SK-N-SH (cell line): ENCODE data around the gene PACSIN3. TPM values are rescaled to one million over a fixed set of nuclear protein-coding genes. Genes with fewer than 3 reads are reported as not detected.
"Not testable (repeated sequence)": the region's sequence is repeated elsewhere in the genome, so short reads cannot be mapped to it uniquely, and the experiment has no call there.

Source experiments
- CTCF ChIA-PET: fragments of 300-600, 350-600 bp; formaldehyde crosslinking; extraction: SDS; loops from one replicate; lab custom pipeline; 2021; lab: Yijun Ruan, JAX
- POLR2A ChIA-PET: fragments of 350-600 bp; sonication (Branson Sonifier 250); formaldehyde crosslinking; extraction: SDS; loops from one replicate; lab custom pipeline; 2020; ENCODE audit warnings: antibody characterized with exemption, inconsistent platforms; lab: Yijun Ruan, JAX
- DNase-seq: peaks from one replicate; pipeline ENCODE4 v3.0.0; 2012
- H2AFZ ChIP-seq: fragments of 200-600 bp; sonication (generic); 2 replicates; pipeline ENCODE4 v1.8.1; 2016; ENCODE audit warnings: antibody characterized with exemption, mild to moderate bottlenecking, low read depth
- H3F3A ChIP-seq: fragments of 200-600 bp; sonication (generic); replicated peaks from 2 replicates; pipeline ENCODE3; 2016; ENCODE audit warnings: antibody characterized with exemption, mild to moderate bottlenecking; ENCODE audit not compliant: insufficient read depth
- H3K27ac ChIP-seq, 2 experiments: fragments of 200-500 bp in 1 of 2; fragments of 200-600 bp in 1 of 2; sonication (Bioruptor generic) in 1 of 2; sonication (generic), shearing (Covaris generic) in 1 of 2; 2 replicates each; pipeline versions ENCODE4 v1.5.1 to v1.6.1; 2014 to 2016; ENCODE audit warnings: low read depth in 2 of 2, inconsistent platforms in 1 of 2, low read length in 1 of 2, mild to moderate bottlenecking in 1 of 2, mixed read lengths in 1 of 2
- H3K27me3 ChIP-seq: fragments of 200-600 bp; sonication (generic), shearing (Covaris generic); 2 replicates; pipeline ENCODE4 v1.6.1; 2016; ENCODE audit warnings: mixed run types; ENCODE audit not compliant: insufficient read depth
- H3K36me3 ChIP-seq, 2 experiments: fragments of 200-500 bp in 1 of 2; fragments of 200-600 bp in 1 of 2; sonication (Bioruptor generic) in 1 of 2; sonication (generic) in 1 of 2; replicated peaks in 1 of 2; 2 replicates each; pipeline versions ENCODE3 to v1.5.1; 2014 to 2016; ENCODE audit warnings: low read length in 1 of 2, mild to moderate bottlenecking in 1 of 2; ENCODE audit not compliant: insufficient read depth in 2 of 2, control insufficient read depth in 1 of 2
- H3K4me1 ChIP-seq, 2 experiments: fragments of 200-500 bp in 1 of 2; fragments of 200-600 bp in 1 of 2; sonication (Bioruptor generic) in 1 of 2; sonication (generic), shearing (Covaris generic) in 1 of 2; 2 replicates each; pipeline versions ENCODE4 v1.5.1 to v1.6.1; 2014 to 2016; ENCODE audit warnings: low read depth in 1 of 2, low read length in 1 of 2, mixed run types in 1 of 2; ENCODE audit not compliant: insufficient read depth in 2 of 2, control insufficient read depth in 1 of 2
- H3K4me2 ChIP-seq: fragments of 200-600 bp; sonication (generic), shearing (Covaris generic); 2 replicates; pipeline ENCODE4 v1.6.1; 2017; ENCODE audit warnings: mixed run types
- H3K4me3 ChIP-seq, 2 experiments: fragments of 200-500 bp in 1 of 2; fragments of 200-600 bp in 1 of 2; sonication (Bioruptor generic) in 1 of 2; sonication (generic), shearing (Covaris generic) in 1 of 2; 2 replicates each; pipeline versions ENCODE4 v1.5.1 to v1.8.1; 2014 to 2016; ENCODE audit warnings: low read depth in 2 of 2, inconsistent platforms in 1 of 2, low read length in 1 of 2, mild to moderate bottlenecking in 1 of 2, mixed read lengths in 1 of 2, moderate library complexity in 1 of 2
- H3K79me2 ChIP-seq: fragments of 200-600 bp; sonication (generic); 2 replicates; pipeline ENCODE4 v1.8.1; 2017; ENCODE audit warnings: mild to moderate bottlenecking; ENCODE audit not compliant: insufficient read depth
- H3K9ac ChIP-seq: fragments of 200-600 bp; sonication (generic); 2 replicates; pipeline ENCODE4 v1.6.1; 2017; ENCODE audit warnings: mixed run types
- H3K9me2 ChIP-seq: fragments of 200-600 bp; sonication (generic); 2 replicates; pipeline ENCODE4 v1.6.1; 2017; ENCODE audit warnings: mixed run types
- H3K9me3 ChIP-seq: fragments of 200-600 bp; sonication (generic); 2 replicates; pipeline ENCODE4 v1.6.1; 2017; ENCODE audit warnings: mixed run types, mild to moderate bottlenecking, moderate library complexity
- H4K20me1 ChIP-seq: fragments of 200-600 bp; sonication (generic); 2 replicates; pipeline ENCODE4 v1.6.1; 2017; ENCODE audit warnings: mild to moderate bottlenecking, mixed run types; ENCODE audit not compliant: insufficient read depth
- CHD2 ChIP-seq: fragments of 150-350 bp; IDR thresholded peaks from 2 replicates; pipeline ENCODE4 v1.6.1; 2018; ENCODE audit warnings: low read length; ENCODE audit not compliant: partially characterized antibody
- EP300 ChIP-seq, 2 experiments: IDR thresholded peaks; 2 replicates each; pipeline versions ENCODE4 v1.4.0 to v1.6.1; 2012; ENCODE audit warnings: borderline replicate concordance in 1 of 2, low read depth in 1 of 2, low read length in 1 of 2
- FOXJ3 ChIP-seq: sonication (generic); formaldehyde crosslinking; IDR thresholded peaks from 2 replicates; pipeline ENCODE4 v1.5.1; 2020; ENCODE audit warnings: mild to moderate bottlenecking, missing genetic modification reagents
- FOXM1 ChIP-seq: IDR thresholded peaks from 2 replicates; pipeline ENCODE4 v1.4.0; 2012; ENCODE audit warnings: low read depth, mild to moderate bottlenecking
- GATA2 ChIP-seq: sonication (generic); formaldehyde crosslinking; IDR thresholded peaks from 2 replicates; pipeline ENCODE4 v1.5.0; 2020; ENCODE audit warnings: mild to moderate bottlenecking, missing genetic modification reagents
- JUND ChIP-seq: IDR thresholded peaks from 2 replicates; pipeline ENCODE4 v1.4.0; 2012
- MEF2A ChIP-seq: IDR thresholded peaks from 2 replicates; pipeline ENCODE4 v1.4.0; 2012; ENCODE audit warnings: low read depth, borderline replicate concordance
- MXI1 ChIP-seq: IDR thresholded peaks from 2 replicates; pipeline ENCODE4 v1.6.1; 2012; ENCODE audit warnings: mild to moderate bottlenecking, low read depth, low read length, improper control_type of control experiment
- NFIC ChIP-seq: IDR thresholded peaks from 2 replicates; pipeline ENCODE4 v1.4.0; 2012; ENCODE audit warnings: borderline replicate concordance
- NRF1 ChIP-seq: IDR thresholded peaks from 2 replicates; pipeline ENCODE4 v1.6.1; 2012; ENCODE audit warnings: low read depth, mild to moderate bottlenecking, low read length
- POLR2AphosphoS5 ChIP-seq: IDR thresholded peaks from 2 replicates; pipeline ENCODE4 v1.6.1; 2012; ENCODE audit warnings: low read depth, low read length
- REST ChIP-seq: IDR thresholded peaks from 2 replicates; pipeline ENCODE4 v1.6.1; 2012; ENCODE audit warnings: mild to moderate bottlenecking, low read depth, low read length, moderate library complexity
- RFX5 ChIP-seq: IDR thresholded peaks from 2 replicates; pipeline ENCODE4 v1.6.1; 2012; ENCODE audit warnings: mild to moderate bottlenecking, improper control_type of control experiment, low read length
- SMC3 ChIP-seq: IDR thresholded peaks from 2 replicates; pipeline ENCODE4 v1.6.1; 2012; ENCODE audit warnings: low read depth, low read length, improper control_type of control experiment
- TCF12 ChIP-seq: IDR thresholded peaks from 2 replicates; pipeline ENCODE4 v1.4.0; 2012
- TEAD4 ChIP-seq: IDR thresholded peaks from 2 replicates; pipeline ENCODE4 v1.4.0; 2012; ENCODE audit warnings: mild to moderate bottlenecking, borderline replicate concordance; ENCODE audit not compliant: insufficient read depth
- WGBS: methylation state at CpG from one replicate; pipeline ENCODE4 v1.1.6; 2017; ENCODE audit warnings: low lambda C conversion rate; 5-methylcytosine and 5-hydroxymethylcytosine counted together
- polyA plus RNA-seq, 3 experiments: library from polyadenylated mRNA; depleted of rRNA; stranded (reverse); fragments of >200 nt; gene quantifications; 2 replicates each; pipeline ENCODE4 v1.2.3, GENCODE V29; 2012
- TF ChIP-seq, protein P1 (sequence below): fragments of 200-600 bp; sonication (generic); IDR thresholded peaks from 2 replicates; pipeline ENCODE4 v1.6.1; 2017; ENCODE audit warnings: antibody characterized with exemption, mild to moderate bottlenecking, moderate library complexity
- TF ChIP-seq, protein P2 (sequence below): IDR thresholded peaks from 2 replicates; pipeline ENCODE4 v1.4.0; 2012; ENCODE audit warnings: low read depth
- TF ChIP-seq, protein P3 (sequence below): IDR thresholded peaks from 2 replicates; pipeline ENCODE4 v1.4.0; 2012; ENCODE audit warnings: low read depth, borderline replicate concordance

The PACSIN3 gene
- polyA plus RNA-seq, 1 of the 3 experiments (the other 2 are of a cell fraction): 31.1 TPM

DNA sequence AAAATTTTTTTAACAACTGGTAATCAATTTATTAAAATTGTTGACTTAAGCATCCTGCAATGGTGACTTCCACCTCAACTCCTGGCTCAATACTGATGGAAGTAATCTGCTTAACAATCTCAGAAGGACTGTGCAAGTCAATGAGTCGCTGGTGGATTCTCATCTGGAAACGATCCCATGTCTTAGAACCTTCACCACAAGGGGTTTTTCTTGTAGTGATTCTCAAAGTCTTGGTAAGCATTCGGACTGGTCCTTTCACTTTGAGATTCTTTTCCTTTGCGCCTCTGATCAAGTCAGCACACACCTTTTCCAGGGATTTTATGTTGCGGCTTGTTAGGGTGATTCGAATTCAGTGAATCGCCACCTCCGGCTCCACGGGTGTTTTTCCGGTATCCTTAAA lies 4.9 kb upstream of the PACSIN3 start:
- H3K4me3 ChIP-seq, H3K27me3 ChIP-seq, H3K9me3 ChIP-seq, H4K20me1 ChIP-seq, CTCF ChIA-PET, POLR2A ChIA-PET, H2AFZ ChIP-seq, DNase-seq, H3K79me2 ChIP-seq, H3K36me3 ChIP-seq, H3K4me2 ChIP-seq, H3K9ac ChIP-seq, H3K9me2 ChIP-seq: not testable (repeated sequence)
- H3F3A ChIP-seq: peaks cover 23% of the 10 kb centered on the region
- 77% methylated on average over 10 of the region's 10 CpGs for WGBS
- peaks cover 6 to 23% of the 10 kb centered on the region in 2 experiments; a peak in 3 of 4 replicates for H3K4me1 ChIP-seq
- peak overlapping the region in 1 of 2 experiments; percentile 16; a peak in 1 of 4 replicates for H3K27ac ChIP-seq
- TF ChIP-seq TCF12: peak; percentile 31; the same call in 1 of the 2 replicates

DNA sequence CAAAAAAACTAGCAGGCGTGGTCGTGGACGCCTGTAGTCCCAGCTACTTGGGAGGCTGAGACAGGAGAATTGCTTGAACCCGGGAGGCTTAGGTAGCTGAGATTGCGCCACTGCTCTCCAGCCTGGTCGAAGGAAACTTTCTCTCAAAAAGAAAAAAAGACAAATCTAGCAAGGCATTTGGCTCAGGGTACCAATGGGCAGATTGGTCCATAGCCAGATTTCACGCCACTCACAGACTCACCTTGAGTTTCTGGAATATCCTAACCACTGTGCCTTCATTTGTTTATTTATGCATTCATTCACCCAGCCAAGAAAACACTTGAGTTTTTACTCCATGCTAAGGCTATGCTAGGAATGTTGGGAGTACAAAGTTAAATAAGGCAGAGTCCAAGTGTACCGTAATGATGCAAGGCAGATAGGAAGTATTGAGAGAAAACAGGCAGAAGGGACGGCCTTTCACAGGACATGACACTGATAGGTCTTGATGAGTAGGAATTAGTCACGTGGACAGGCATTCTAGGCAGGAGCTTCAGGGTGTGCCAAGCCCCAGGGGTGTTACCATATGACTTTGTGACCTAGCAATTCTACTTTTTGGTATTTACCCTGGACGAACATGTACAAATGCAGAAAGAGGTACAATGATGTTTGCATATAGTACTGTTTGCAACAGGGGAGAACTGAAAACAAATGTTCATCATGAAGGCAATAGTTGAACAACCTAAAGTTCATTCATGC lies 3.0 kb upstream of the PACSIN3 start:
- Histone ChIP-seq H3K9me3 (no peaks in the 10 kb centered on the region), H3K36me3 (no peaks in the 10 kb centered on the region), H3K4me2 (0 out of 2 replicates have a peak overlapping the region, but pooled peaks have one; percentile 0), H3K4me1 (peaks cover 11 to 33% of the 10 kb centered on the region in 2 experiments; a peak in 3 of 4 replicates), H3K27me3 (no peaks in the 10 kb centered on the region), H4K20me1 (no peaks in the 10 kb centered on the region), H2AFZ (no peak overlapping the region; the same call in 1 of the 2 replicates), H3K9me2 (no peaks in the 10 kb centered on the region), H3F3A (peaks cover 23% of the 10 kb centered on the region), H3K4me3 (no peak overlapping the region), H3K9ac (no peak overlapping the region), H3K27ac (peak overlapping the region in 1 of 2 experiments; percentile 7; a peak in 1 of 4 replicates), H3K79me2 (peaks cover 9% of the 10 kb centered on the region; the same call in 1 of the 2 replicates)
- no peak for DNase-seq
- ChIA-PET CTCF (interaction anchor here (1.0 to 4.0 kb wide), 6 partner anchors 11 to 222 kb away, joined by 3 to 31 read pairs (median 13); no protein-coding TSS in a partner anchor), POLR2A (interaction anchor here (3.1 to 4.9 kb wide), 3 partner anchors 26 to 70 kb away, joined by 11 to 69 read pairs (median 48); partner anchors contain the start of genes ACP2 and DDB2)
- WGBS: 71% methylated on average over 11 of the region's 11 CpGs
- no peak for TF ChIP-seq CHD2
- TF ChIP-seq TCF12: peak; percentile 85
- TF ChIP-seq TEAD4: peak; percentile 55; the same call in 1 of the 2 replicates
- no peak for TF ChIP-seq SMC3
- no peak for TF ChIP-seq NRF1
- no peak for TF ChIP-seq MXI1
- TF ChIP-seq EP300 (IDR thresholded peaks at IDR 0.05; ENCODE audit: borderline replicate concordance in 1 of 2, low read depth in 1 of 2, low read length in 1 of 2): peak in 1 of 2 experiments; percentile 20; a peak in 1 of 4 replicates
- TF ChIP-seq FOXJ3 (CRISPR knock-in tag): no peak
- no peak for TF ChIP-seq JUND
- TF ChIP-seq, protein P1, sequence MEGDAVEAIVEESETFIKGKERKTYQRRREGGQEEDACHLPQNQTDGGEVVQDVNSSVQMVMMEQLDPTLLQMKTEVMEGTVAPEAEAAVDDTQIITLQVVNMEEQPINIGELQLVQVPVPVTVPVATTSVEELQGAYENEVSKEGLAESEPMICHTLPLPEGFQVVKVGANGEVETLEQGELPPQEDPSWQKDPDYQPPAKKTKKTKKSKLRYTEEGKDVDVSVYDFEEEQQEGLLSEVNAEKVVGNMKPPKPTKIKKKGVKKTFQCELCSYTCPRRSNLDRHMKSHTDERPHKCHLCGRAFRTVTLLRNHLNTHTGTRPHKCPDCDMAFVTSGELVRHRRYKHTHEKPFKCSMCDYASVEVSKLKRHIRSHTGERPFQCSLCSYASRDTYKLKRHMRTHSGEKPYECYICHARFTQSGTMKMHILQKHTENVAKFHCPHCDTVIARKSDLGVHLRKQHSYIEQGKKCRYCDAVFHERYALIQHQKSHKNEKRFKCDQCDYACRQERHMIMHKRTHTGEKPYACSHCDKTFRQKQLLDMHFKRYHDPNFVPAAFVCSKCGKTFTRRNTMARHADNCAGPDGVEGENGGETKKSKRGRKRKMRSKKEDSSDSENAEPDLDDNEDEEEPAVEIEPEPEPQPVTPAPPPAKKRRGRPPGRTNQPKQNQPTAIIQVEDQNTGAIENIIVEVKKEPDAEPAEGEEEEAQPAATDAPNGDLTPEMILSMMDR: no peak
- TF ChIP-seq FOXM1: no peak
- TF ChIP-seq RFX5: no peak
- TF ChIP-seq, protein P2, sequence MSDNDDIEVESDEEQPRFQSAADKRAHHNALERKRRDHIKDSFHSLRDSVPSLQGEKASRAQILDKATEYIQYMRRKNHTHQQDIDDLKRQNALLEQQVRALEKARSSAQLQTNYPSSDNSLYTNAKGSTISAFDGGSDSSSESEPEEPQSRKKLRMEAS: no peak
- no peak for TF ChIP-seq REST
- no peak for TF ChIP-seq POLR2AphosphoS5
- TF ChIP-seq, protein P3, sequence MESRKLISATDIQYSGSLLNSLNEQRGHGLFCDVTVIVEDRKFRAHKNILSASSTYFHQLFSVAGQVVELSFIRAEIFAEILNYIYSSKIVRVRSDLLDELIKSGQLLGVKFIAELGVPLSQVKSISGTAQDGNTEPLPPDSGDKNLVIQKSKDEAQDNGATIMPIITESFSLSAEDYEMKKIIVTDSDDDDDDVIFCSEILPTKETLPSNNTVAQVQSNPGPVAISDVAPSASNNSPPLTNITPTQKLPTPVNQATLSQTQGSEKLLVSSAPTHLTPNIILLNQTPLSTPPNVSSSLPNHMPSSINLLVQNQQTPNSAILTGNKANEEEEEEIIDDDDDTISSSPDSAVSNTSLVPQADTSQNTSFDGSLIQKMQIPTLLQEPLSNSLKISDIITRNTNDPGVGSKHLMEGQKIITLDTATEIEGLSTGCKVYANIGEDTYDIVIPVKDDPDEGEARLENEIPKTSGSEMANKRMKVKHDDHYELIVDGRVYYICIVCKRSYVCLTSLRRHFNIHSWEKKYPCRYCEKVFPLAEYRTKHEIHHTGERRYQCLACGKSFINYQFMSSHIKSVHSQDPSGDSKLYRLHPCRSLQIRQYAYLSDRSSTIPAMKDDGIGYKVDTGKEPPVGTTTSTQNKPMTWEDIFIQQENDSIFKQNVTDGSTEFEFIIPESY: no peak
- TF ChIP-seq GATA2 (CRISPR knock-in tag): no peak
- TF ChIP-seq MEF2A: no peak
- TF ChIP-seq NFIC: peak; percentile 41; the same call in 1 of the 2 replicates
